ENCODE measurements around the gene CDH4.

The CDH4 gene

DNA sequence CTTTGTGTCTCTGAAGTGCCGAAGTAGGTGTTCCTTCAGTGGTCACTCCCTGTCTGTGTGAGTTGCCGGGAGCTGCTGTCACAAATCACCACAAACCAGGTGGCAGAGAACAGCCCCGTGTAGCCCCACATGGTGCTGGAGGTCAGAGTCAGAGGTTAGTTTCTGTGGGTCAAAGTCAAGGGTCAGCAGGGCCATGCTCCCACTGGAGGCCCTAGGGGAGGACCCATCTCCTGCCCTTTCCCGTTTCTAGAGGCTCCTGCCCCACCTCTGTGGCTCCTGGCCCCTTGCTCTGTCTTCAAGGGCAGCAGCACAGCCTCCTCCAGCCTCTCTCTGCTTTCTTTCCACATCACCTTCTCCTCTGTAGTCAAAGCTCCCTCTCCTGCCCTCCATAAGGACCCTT lies 549.4 kb downstream of the CDH4 start:
- no peak for DNase-seq

DNA sequence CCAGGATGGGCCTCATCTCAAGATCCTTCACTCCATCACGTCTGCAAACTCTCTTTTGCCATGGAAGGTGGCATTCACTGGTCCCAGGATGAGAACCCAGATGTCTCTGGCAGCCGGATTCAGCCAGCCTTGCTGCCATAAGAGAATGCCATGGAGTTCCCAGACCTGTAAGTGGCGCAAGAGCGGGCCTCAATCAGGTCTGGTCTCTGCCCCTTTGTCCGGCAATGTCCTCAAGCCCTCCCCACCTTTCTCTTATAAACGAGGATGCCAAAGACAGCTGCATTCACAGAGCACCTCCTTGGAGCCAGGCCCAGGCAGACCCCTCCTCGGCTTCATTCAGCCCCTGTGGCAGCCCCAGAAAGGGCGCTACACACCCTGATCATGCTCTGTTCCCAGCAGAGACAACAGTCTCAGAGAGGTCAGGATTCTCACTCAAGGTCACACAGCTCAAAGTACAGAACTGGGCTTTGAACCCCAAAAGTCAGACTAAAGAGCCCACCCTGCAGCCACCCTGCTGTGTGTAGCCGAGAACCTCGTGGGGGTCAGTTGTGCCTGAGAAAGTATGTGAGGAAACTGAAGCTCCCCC lies 549.9 kb downstream of the CDH4 start:
- no peak for DNase-seq

DNA sequence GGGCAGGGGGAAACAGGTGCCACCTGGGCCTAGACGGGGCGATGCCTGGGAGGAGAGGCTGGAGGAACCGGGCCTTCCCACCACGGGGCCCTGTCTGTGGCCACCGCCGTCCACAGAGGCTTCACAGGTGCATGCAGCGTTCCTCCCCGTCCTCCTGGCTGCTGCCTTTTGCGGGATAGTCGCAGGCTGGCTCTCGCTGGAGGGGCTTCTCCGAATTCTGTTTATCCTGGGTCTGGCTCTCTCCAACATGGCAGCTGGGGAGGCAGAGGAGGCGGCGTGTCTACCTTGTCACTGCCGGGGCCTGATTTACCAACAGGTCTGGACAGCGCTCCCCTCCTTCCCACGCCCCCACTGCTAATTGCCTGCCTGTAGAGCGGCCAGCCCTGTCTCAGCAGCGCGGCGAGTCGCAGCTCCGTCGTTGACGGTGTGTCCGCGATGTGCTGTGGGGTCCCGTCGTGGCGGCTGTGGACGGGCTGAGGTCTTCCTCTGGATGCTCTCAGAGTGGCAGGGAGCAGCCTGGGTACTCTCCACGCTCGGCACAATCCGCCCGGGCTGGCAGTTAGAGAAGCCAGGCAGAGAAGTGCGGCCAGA lies 550.8 kb downstream of the CDH4 start:
- peak; percentile 43 for DNase-seq

DNA sequence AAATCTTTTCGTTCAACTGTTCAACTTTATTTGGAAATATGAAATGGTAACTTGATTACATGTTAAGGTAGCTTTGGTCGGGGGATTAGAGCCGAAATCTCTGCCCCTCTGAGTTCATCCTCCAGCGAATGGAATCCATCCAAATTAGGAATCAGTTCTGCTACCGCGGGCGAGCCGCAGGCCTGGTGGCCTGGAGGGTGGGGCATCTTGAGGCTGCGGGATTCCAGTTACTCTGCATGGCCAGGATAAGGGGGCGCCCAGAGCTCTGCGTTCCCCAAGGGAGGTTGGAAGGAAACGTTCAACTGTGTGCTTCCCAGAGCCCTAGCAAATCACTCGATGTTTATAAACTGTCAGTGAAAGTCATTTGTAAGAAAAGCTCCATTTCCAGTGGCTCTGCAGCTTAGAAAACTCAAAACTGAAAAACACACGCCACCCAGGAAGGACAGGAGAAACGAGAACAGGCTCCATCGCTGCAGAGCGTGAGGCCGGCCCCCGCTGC lies 551.4 kb downstream of the CDH4 start:
- DNase-seq: peak; percentile 56

DNA sequence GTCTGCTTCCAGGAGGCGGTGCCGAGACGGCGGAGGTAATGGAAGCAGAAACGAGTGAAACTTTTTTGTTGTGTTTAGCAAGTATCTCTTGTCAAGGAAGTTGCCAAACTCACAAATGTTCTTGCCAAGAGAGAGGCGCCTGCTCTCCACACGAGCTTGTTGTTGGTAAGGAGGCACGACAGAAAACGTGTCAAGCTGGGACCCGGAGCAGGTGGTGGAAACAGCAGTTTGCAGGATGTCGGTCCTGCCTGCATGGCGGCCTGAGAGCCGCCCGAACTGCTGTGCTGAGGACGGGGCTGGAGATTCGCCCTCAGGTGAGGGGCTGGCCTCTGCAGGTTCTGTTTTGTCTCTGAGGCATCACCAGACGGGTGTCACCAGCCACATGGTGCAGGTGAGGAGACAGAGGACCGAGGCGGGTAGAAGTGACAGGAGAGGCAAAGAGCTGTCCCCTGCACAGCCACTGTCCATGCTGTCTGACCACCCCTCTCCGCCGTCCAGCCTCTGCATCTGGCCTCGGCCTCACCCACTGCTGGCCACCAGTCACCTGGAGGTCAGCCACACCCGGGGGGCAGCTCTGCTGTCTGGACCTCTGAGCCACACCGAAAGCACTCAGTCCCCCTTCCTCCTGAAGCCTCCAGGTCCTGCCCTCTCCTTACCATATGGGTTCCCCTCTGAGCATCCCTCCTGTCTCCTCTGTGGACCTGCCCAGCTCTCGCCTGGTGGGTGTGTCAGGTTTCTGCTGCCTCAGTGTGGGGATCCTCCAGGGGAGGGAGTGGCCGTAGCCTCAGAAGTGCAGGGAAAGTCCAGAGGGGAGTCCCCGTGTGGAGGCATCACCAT lies 552.1 kb downstream of the CDH4 start:
- DNase-seq: no peak

DNA sequence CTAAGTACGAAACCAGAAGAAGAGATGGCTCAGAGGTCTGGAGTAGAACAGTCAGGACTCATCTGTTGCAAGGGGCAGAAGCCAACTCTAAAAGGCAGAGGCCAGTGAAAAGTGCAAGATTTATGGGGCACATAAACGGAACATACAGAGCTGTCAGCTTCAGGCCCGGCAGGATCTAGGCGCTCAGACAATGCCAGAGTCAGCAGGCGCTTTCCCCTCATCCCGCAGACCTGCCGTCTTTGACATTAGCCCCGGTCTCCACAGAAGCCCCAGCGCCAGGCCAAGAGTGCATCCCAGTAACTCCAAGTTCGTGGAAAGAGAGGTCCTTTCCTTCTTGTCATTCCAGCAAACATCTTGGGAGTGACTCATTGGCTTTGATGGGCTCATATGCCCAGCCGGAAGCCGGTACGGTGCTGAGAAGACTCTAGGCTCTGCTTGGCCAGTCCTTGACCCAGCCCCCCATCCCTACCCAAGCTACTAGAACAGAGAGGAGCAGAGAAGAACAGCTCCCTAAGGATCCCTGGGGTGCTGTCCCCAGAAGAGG lies 552.8 kb downstream of the CDH4 start:
- no peak for DNase-seq

DNA sequence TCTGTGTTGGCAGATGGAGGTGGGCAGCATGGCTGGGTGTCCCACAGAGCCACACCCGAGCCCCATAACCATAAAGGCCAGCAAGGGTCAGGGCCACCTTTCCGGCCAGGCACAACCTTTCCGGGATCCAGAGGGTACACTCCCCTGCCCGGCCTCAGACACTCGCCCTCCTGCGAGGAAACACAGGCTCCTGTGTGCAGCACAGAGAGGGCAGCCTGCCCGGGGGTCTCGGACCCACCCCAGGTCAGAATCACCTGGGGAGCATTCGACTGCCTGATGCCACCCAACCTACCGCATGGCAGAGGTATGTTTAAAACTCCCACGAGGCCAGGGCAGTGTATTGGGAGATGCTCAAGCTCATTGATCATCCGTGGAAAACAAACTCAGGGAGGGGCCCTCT lies 553.3 kb downstream of the CDH4 start:
- DNase-seq: no peak

DNA sequence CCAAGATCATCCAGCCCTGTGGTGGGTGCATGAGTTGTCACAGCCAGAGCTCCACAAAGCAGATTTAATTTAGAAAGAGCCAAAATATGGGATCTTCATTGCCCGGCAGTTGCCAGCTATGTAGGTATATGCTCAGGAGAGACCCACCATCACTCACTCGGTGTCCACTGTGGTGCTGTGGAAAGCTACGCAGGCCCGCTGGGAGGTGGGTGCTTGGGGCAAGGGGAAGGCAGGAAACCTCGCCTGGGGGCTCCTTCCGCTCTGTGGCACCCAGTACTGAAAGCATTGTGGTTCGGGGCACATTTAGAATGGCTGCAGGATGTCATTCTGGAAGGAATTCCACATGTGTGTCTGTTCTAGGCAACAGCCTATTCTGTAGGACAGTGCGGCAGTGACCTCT lies 553.7 kb downstream of the CDH4 start:
- no peak for DNase-seq

DNA sequence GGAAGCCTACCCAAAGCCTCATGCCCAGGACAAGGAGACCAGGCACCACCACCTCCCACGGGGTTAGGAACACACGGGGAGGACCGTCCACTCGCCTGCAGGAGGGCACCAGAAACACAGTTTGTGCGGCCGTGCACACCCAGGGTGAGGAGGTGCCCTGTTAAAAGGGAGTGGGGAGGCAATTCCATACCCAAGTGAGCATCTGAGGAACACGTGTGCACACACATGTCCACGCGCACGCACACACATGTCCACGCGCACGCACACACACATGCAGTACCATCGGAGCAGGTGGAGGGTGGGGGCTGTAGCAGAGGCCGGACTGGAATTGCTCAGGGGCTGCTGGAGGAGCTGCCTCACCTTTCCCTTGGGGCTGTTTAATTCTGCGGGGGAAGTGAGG lies 554.3 kb downstream of the CDH4 start:
- DNase-seq: no peak

DNA sequence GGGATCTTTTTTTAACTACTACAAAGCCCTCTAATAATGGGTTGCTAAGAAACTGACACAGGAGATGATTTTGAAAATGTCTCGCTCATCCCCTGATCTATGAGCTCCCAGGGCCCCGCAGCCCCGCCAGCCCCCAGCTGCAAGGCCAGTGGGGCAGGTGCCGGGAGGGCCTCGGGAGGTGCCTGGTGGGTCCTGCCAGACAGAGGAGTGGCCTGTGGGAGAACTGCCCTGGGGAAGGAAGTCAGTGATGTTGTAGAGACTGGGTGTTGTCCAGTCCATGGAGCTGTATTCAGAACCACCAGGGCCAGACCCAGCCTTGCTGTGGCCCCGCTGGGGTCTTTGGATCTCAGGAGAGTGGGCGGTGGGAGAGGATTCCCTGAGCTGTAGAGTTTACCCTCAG lies 554.9 kb downstream of the CDH4 start:
- no peak for DNase-seq

DNA sequence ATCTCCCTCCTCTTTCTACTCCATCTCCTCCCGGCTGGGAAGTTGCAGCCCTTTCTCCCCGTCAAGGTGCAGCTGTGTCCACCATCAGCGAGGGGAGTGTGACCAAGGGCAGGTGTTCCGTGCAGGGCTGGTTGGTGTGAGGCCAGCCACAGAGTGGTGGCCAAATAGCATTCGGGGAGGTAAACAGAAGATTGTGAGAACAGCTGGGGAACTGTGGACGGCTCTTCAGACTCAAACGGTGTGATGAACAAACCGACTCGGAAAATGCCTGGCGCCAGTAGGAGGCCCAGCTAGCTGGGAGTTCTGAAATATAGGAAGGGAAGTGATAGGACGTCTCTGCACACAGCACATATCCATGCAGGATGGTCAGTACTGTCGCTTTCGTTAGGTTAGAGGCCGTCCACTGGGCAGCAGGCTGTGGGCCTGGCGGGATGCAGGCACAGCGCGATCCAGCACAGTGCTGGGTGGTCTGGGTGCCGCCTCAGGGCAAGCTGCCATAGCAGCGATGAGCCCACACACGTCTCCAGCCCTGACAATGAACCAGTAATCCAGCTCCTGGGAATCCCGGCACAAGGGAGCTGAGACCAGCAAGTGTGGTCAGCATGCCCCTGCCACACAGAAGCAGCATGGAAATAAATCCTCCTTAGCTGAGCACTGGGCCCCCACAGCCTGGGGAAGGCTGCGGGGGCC lies 555.6 kb downstream of the CDH4 start:
- DNase-seq: no peak

DNA sequence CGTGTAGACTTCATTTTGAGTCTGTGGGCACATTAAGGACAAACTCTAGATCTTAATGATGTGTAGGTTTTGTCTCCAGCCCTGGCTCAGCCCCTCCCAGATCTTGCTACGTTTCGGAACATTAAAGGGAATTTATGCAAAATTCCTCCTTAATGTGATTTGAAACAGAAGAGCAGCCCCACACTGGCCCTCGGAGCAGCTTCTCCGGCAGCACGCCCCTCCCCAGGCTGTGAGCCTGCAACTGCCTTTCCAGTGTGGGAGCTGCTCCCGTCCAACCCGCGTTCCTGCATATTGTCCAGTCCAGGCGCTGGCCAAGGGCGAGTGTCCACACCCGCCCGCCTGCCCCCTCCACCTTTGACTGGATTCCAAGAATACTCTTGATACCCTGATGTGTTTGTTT lies 556.4 kb downstream of the CDH4 start:
- no peak for DNase-seq

DNA sequence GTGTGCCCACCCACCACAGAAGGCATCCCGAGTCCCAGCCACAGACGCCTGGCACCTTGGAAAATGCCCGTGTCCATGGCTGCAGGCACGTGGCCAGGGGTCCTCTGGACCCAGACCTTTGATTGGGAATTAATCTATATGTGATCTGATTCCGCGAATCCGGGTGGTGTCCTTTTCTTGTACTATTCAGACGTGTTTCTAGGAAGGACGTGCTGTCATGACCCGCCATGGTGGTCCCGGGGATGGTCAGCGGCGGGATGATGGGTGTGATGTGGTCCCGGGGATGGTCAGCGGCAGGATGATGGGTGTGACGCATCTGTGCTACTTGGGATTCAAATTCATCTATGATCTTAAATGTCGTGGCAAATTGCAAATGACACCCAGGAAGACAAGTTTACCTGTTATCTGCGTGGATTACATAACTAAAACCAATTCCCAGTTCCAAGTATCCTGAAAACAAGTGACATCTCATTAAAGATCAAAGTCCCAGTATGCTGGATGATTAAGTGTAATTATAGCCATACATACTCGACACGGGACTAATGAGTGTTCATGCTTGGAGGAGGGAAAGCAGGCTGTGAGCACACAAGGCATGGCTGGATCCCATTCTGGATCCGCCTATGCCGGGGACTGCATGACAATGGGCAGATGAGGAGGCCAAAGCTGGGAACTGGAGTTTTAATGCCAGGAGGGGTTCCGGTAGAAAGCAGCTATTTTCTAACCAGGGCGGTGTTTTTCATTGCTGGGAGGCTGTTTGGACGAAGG lies 557.1 kb downstream of the CDH4 start:
- no peak for DNase-seq

DNA sequence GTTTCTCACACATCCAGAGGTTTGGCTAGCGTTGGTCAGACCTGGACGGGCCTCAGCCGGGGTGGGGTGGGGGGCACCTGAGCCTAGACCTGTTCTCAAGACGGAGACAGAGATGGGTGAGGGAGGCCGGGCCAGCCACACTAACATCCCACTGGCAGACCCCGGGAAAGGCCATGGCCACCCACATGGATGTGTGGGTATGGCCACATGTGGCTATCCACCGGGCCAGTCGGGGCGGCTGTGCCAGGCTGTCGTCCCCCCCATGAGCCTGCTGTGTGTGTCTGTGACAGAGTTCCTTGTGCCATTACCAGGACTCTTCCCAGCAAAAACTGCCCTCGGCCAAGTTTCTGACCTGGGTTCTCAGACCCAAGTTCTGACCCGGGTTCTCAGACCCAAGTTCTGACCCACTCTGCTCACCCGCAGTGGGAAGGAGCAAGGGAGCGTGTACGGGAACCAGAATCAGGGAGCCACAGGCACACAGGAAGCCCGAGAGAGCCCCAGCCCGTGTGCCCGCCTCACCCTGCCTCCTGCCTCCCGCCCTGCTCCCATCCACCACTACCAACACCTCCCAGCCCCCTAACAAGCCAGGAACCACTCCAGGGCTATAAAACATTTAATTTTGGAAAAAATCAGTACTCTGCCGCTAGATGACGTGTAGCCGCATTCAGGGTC lies 558.1 kb downstream of the CDH4 start:
- no peak for DNase-seq

DNA sequence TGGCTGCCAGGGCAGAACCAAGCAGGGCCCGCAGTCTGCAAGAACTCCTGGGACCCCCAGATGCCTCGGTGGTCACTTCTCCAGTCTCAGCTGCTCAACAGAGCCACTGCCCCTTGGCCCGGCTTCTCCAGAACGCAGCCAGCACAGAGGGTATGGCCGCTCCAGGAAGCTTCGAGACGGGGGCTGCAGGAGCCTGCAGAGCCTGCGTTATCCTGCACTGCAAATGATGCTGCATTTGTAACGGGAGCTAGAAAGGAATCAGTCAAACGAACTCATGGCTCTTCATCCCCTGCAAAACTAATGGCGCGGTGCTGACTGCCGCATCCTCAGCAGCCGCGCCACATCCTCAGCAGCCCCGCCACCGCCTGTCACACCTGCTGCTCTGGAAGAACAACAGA lies 558.7 kb downstream of the CDH4 start:
- no peak for DNase-seq

DNA sequence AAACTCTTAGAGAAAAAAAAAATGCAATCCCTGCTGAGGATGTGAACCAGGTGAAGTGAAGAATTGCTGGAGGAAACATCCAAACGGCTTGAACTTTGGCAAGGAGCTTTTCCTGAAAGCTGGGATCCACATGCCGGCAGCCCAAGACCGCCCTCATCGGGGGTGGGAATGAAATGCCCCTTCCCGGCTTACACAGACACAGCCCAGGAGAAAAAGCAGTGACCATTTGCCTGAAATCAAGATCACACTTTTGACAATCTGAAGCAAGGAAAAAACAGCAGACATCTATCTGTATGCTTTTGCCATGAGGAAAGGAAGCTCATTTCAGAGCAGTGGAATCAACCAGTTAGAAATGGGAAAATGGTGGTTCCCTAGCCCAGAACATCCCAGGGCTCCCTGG lies 559.1 kb downstream of the CDH4 start:
- no peak for DNase-seq

DNA sequence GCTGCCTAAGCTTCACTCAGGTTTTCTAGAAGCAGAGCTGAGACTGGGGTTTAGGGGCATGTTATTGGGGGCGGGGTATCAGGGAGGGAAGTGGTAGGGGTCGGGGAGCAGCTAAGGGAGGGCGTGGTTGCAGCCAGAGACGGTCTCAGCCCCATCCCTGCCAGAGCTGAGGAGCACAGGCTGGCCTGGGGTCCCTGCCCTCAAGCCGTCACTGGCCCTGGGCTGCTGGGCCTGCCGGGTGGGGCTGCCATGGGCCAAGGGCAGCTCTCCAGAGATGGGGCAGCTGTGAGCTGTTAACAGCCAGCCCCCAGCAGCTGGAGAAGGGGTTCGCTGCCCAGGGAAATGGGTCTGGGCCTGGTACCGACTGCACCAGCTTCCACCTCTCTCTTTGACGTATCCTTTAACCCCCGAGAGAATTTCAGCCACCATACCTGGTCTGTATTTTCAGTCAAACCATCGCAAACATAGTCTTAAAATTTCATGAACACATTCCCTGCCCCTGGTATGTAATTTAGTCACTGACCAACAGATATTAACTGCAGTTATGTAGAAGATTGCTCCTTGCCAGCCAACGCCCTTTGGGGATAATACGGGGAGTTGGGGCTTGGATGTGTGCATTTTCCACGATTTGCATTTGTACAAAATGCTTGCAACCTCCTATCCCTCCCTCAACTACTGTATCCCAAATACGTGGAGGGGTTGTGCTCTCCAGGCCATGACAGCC lies 560.2 kb downstream of the CDH4 start:
- DNase-seq: no peak

DNA sequence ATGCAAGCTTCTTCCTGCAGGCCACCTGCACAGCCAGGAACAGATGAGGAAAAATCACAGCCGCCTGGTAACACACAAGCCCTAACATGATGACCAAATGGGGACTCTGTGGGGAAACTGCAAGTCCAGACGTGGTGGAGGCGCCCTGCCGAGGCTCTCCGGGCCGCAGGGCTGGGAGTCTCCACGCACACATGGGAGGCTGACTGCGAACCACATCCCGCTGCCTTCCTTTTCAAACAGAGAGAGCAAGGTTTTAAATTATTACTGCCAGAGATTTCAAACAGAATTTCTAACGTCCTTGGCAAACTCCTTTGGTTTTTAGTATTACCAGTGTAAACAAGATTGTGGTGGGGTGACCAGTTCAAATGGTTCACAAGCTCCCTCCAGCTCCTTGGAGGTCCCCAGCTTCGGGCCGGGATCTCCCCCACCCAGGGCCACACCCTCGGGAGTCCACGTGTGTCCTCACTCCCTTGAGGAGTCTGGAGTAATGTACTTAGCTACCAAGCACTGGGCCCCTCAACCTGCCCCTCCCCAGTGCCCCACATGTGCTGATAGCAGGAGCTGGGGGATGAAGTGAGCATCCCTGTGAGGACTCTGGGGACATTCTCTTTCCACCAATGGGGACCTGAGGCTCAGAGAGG lies 560.9 kb downstream of the CDH4 start:
- DNase-seq: no peak

DNA sequence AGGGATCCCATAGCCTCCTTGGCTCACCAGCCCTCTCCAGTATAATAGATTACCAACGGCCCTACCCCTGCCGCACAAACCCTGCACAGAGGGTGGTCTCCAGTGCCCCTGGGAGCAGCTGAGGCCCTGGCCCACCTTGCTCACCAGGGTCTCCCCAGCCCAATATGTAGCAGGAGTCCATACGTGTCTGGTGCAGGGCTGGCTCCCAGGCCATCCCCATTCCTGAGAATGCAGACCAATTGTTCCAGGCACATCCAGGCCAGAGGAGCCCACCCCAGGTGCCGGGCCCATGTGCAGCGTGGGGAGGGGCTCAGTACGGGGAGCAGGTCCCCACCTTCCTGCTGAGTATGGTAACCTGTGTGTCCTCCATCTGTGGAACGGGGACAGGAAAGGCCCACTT lies 561.7 kb downstream of the CDH4 start:
- DNase-seq: no peak

DNA sequence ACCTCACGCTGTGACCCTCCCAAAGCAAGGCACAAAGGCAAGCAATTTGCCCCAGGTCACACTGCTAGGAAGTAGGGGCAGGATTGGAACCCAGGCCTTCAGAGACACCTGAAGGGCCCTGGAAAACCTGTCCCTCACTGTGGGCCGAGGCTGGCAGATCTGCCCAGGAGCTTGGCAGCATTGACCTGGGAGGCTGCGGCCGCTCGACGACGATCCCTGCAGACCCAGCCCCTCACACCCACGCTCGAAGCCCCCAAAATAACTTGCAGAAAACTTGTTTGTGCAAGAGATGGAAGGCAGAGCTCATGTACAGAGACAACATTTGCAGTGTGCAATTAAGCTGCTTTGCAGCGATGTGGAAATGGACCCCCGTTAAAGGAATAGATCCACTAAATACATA lies 562.2 kb downstream of the CDH4 start:
- no peak for DNase-seq

DNA sequence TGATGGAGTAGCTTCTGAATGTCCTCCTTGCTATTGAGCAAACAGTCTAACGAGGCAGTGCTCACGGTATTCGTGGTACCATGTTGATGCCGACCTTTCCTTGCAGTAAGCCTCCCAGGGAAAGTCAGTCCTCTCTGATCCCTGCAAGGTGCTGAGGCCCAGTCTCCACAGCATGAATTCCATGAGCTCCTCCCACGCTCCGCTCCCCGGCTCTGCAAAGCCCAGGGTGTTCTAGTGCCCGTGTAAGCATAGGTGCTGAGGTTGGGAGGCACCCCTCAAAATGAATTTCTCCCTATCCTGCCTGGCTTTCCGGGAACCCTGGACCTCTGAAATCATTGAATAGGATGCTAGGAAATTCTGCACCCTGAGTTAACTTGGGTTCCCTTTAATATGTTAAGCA lies 562.7 kb downstream of the CDH4 start:
- DNase-seq: no peak

Measured in eye (tissue), 1 donor.